GM12801 (cell line): ENCODE data around the gene GRIK2.

Source experiments
- TF ChIP-seq, protein P1 (sequence below): IDR thresholded peaks from one replicate; pipeline ENCODE4 v1.5.1; 2011; ENCODE audit warnings: control low read depth; ENCODE audit not compliant: insufficient read length; ENCODE audit errors: extremely low read depth

GRIK2 gene

DNA sequence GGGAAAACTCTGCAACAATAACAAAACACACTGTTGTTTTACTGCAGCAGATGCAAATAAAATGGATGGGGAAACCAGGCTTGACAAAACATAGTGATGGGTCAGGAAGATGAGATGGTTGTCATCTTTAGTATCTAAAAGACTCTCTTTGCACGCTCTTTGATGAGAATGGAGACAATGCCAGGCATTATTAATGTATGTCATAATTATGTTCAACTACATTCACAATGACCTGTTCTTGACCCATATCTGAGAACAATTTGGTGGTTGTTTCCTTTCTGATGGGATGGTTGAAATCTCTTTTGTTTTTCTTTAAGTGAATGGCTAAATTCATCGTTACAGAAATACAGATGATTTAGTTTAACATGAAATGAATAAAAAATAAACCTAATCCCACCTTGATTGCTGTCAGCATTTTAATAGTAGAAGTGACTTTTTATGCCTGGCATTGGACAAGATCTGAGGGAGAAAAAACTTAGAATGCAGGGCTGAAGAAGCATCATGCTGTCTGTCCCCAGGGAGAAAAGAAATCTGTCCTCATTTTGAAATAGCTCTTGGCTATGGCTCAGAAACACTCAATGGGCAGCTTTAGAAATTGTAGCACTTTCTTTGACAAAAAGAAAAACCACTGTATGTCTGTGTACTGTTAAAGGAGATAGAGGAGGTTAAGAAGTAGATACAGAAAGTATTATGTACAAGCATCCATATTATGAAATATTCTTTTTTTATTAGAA is 12.4 kb upstream of the GRIK2 start:
- TF ChIP-seq, protein P1, sequence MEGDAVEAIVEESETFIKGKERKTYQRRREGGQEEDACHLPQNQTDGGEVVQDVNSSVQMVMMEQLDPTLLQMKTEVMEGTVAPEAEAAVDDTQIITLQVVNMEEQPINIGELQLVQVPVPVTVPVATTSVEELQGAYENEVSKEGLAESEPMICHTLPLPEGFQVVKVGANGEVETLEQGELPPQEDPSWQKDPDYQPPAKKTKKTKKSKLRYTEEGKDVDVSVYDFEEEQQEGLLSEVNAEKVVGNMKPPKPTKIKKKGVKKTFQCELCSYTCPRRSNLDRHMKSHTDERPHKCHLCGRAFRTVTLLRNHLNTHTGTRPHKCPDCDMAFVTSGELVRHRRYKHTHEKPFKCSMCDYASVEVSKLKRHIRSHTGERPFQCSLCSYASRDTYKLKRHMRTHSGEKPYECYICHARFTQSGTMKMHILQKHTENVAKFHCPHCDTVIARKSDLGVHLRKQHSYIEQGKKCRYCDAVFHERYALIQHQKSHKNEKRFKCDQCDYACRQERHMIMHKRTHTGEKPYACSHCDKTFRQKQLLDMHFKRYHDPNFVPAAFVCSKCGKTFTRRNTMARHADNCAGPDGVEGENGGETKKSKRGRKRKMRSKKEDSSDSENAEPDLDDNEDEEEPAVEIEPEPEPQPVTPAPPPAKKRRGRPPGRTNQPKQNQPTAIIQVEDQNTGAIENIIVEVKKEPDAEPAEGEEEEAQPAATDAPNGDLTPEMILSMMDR: no peak

GRCh38 chr6:101386982-101387381 is 6.5 kb upstream of the GRIK2 start:
- TF ChIP-seq, protein P1: no peak

- TF ChIP-seq, protein P1: no peak
These were observed 1.5 kb upstream of the GRIK2 start for GRCh38 chr6:101391772-101392585.

DNA sequence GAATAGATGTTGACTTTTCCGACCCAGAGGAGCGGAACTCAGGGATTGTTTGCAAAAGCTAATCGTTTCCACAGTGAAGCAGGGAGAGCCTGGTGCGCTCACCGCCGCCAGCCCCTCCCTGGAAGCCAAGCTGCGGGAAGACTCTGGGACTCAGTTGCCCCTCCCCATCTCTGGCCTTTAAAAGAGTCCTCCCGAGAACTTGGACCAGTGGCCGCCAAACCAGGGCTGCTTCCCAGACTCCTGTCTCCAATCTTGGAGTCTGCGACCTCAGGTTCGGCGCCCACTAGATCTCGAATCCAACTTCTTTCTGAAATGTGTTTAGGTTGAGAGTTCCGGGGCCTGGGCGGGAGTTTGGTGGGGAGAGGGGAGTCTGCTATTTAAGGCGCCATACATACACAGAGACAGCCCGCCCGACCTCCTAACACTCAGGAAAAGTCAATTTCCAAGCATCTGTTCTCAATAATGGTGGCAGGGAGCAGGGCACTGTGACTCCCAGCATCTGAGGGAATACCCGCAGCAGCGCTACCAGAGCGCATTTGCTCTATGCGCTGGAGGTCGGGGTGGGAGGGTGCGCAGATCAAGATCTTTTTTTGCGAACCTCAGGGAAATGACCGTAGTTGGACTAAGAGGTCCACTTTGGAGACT is 800 bp upstream of the GRIK2 start:
- TF ChIP-seq, protein P1: no peak

DNA sequence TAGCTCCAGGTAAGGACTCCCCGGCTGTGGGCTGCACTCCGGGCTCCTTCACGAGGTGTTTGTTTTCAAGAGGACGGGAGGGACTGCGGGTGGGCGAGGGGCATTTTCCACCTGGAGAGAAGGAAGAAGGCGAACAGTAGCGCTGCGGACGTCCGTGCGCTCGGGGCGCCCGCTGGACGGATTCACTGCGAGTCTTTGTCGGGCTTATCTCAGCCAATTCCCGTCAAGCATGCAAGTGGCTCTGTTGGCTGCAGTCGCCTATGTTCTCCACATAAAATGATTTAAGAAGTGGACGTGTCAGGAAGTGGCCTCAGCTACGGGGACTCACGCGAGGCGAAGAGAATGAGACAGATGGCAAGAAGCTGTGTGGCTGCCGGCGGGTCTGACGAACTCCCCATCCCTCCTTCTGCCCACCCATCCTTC is 332 bp downstream of the GRIK2 start:
- TF ChIP-seq, protein P1: no peak

DNA sequence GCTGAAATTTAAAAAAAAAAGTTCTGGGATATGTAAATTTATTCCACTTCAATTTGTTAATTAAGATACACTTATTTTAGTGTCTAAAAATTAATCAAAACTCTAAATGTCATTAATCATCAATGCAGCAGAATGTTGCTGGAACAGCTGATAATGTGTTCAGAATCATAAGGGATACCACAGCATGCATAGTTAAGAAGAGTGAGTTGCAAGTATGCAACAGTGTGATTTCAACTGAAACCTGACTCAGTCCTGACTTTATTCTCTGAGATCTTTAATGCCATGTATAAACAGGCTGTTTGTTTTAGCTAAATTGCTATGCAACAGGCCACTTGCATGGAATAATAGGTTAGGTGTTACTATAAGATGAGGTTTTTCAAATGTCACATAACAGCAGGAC is 1.4 kb downstream of the GRIK2 start:
- TF ChIP-seq, protein P1: no peak

DNA sequence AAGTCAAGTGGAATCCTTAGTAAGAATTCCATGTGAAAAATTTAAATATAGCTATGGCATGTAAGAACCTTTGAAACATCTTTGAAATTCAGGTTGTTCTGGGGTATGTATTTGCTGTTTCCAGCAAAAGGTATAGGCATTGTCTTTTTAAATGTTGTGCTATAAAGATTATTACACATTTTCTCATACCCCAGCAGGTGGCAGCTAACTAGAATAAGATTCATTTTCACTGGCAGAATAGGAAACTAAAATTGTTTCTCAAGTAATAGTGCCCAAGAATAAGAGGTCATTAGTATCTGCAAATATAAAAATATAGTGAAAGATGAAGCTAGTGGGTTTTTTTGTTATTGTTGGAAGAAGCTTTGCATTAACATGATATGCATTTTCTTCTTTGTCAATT is 1.8 kb downstream of the GRIK2 start:
- TF ChIP-seq, protein P1: no peak
